Smooth muscle cell (in vitro differentiated cells): ENCODE measurements around the gene NCLN. TPM values are rescaled to one million over a fixed set of nuclear protein-coding genes. Genes with fewer than 3 reads are reported as not detected.
"Not testable (repeated sequence)": the region's sequence is repeated elsewhere in the genome, so short reads cannot be mapped to it uniquely, and the experiment has no call there.

Experiments
- DNase-seq: peaks from one replicate; lab custom pipeline; 2025; ENCODE audit not compliant: unreplicated experiment; lab: John Stamatoyannopoulos, UW
- H2AFZ ChIP-seq: fragments of 200-600 bp; sonication (generic); 2 replicates; pipeline ENCODE4 v1.6.0; 2016; ENCODE audit warnings: antibody characterized with exemption, low read depth, mild to moderate bottlenecking
- H3F3A ChIP-seq: fragments of 200-600 bp; sonication (generic); 2 replicates; pipeline ENCODE4 v1.6.0; 2017; ENCODE audit warnings: antibody characterized with exemption, low read depth
- H3K27ac ChIP-seq: fragments of 200-600 bp; sonication (generic); 2 replicates; pipeline ENCODE4 v1.5.1; 2016; ENCODE audit warnings: low read depth, mild to moderate bottlenecking
- H3K27me3 ChIP-seq: fragments of 200-600 bp; sonication (generic); 2 replicates; pipeline ENCODE4 v1.6.1; 2016; ENCODE audit warnings: low read depth, mild to moderate bottlenecking
- H3K36me3 ChIP-seq: fragments of 200-600 bp; sonication (generic); 2 replicates; pipeline ENCODE4 v1.5.1; 2016; ENCODE audit warnings: low read depth
- H3K4me1 ChIP-seq: fragments of 200-600 bp; sonication (generic); 2 replicates; pipeline ENCODE4 v1.5.1; 2016; ENCODE audit warnings: low read depth
- H3K4me2 ChIP-seq: fragments of 200-600 bp; sonication (generic); 2 replicates; pipeline ENCODE4 v1.6.0; 2016; ENCODE audit warnings: mild to moderate bottlenecking
- H3K4me3 ChIP-seq: fragments of 200-600 bp; sonication (generic); 2 replicates; pipeline ENCODE4 v1.5.1; 2016; ENCODE audit warnings: mild to moderate bottlenecking
- H3K79me2 ChIP-seq: fragments of 200-600 bp; sonication (generic); 2 replicates; pipeline ENCODE4 v1.6.0; 2016; ENCODE audit warnings: low read depth, mild to moderate bottlenecking
- H3K9ac ChIP-seq: fragments of 200-600 bp; sonication (generic); 2 replicates; pipeline ENCODE4 v1.6.0; 2016; ENCODE audit warnings: low read depth
- H3K9me3 ChIP-seq: fragments of 200-600 bp; sonication (generic); replicated peaks from 2 replicates; pipeline ENCODE4 v1.5.1; 2016; ENCODE audit warnings: low read depth
- H4K20me1 ChIP-seq: fragments of 200-600 bp; sonication (generic); 2 replicates; pipeline ENCODE4 v1.6.0; 2016; ENCODE audit warnings: low read depth
- WGBS: methylation state at CpG from one replicate; pipeline ENCODE4 v1.1.7; 2016; ENCODE audit warnings: low lambda C conversion rate; 5-methylcytosine and 5-hydroxymethylcytosine counted together
- polyA plus RNA-seq: library from polyadenylated mRNA; unstranded; fragments of >200 nt; fragmentation: Nextera tagmentation; extraction: Ambion mirVana; gene quantifications from 2 replicates; pipeline ENCODE4 v1.2.1, GENCODE V29; 2016
- total RNA-seq: library from RNA; depleted of rRNA; stranded (reverse); fragments of >200 nt; gene quantifications from 2 replicates; pipeline ENCODE4 v1.2.3, GENCODE V29; 2014
- TF ChIP-seq, protein P1 (sequence below): fragments of 200-600 bp; sonication (generic); IDR thresholded peaks from 2 replicates; pipeline ENCODE4 v1.5.1; 2017; ENCODE audit warnings: borderline replicate concordance, mild to moderate bottlenecking, antibody characterized with exemption; ENCODE audit not compliant: insufficient read depth, poor library complexity, severe bottlenecking

NCLN gene
- total and polyA plus RNA-seq, 2 experiments from 2014 or later: 44.5 to 97.4 TPM

GRCh38 chr19:3190921-3191805 lies 5.4 kb downstream of the NCLN start:
- no peak overlapping the region for H2AFZ ChIP-seq
- no peak overlapping the region for H3K27ac ChIP-seq
- peaks cover 6% of the 10 kb centered on the region for H3K4me1 ChIP-seq
- 97% methylated on average over 42 of the region's 46 CpGs for WGBS
- no peak overlapping the region for H3K4me2 ChIP-seq
- H3K9me3 ChIP-seq: no peaks in the 10 kb centered on the region
- no peaks in the 10 kb centered on the region for H3K27me3 ChIP-seq
- DNase-seq: no peak
- TF ChIP-seq, protein P1, sequence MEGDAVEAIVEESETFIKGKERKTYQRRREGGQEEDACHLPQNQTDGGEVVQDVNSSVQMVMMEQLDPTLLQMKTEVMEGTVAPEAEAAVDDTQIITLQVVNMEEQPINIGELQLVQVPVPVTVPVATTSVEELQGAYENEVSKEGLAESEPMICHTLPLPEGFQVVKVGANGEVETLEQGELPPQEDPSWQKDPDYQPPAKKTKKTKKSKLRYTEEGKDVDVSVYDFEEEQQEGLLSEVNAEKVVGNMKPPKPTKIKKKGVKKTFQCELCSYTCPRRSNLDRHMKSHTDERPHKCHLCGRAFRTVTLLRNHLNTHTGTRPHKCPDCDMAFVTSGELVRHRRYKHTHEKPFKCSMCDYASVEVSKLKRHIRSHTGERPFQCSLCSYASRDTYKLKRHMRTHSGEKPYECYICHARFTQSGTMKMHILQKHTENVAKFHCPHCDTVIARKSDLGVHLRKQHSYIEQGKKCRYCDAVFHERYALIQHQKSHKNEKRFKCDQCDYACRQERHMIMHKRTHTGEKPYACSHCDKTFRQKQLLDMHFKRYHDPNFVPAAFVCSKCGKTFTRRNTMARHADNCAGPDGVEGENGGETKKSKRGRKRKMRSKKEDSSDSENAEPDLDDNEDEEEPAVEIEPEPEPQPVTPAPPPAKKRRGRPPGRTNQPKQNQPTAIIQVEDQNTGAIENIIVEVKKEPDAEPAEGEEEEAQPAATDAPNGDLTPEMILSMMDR: no peak
- no peak overlapping the region for H3K4me3 ChIP-seq
- no peak overlapping the region for H3K9ac ChIP-seq
- no peaks in the 10 kb centered on the region for H3K36me3 ChIP-seq
- peaks cover 26% of the 10 kb centered on the region for H4K20me1 ChIP-seq
- no peaks in the 10 kb centered on the region for H3F3A ChIP-seq
- H3K79me2 ChIP-seq: peaks cover 51% of the 10 kb centered on the region

DNA sequence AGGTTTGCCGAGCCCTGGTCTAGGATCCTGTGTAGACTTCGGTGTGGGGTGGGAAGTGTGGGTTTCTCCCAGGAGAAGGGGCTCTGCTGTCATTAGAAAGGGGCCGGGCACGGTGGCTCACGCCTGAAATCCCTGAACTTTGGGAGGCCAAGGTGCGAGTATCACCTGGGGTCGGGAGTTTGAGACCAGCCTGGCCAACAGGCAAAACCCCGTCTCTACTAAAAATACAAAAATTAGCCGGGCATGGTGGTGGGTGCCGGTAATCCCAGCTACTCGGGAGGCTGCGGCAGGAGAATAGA lies 6.0 kb downstream of the NCLN start:
- not testable (repeated sequence) for H3K27me3 ChIP-seq, H3K4me2 ChIP-seq, H3K9me3 ChIP-seq, H3K36me3 ChIP-seq, H2AFZ ChIP-seq, H3F3A ChIP-seq, DNase-seq, H3K4me1 ChIP-seq, H3K9ac ChIP-seq, H3K4me3 ChIP-seq, H3K27ac ChIP-seq
- 97% methylated on average over 12 of the region's 12 CpGs for WGBS
- Histone ChIP-seq H4K20me1 (peaks cover 26% of the 10 kb centered on the region), H3K79me2 (peaks cover 45% of the 10 kb centered on the region)

DNA sequence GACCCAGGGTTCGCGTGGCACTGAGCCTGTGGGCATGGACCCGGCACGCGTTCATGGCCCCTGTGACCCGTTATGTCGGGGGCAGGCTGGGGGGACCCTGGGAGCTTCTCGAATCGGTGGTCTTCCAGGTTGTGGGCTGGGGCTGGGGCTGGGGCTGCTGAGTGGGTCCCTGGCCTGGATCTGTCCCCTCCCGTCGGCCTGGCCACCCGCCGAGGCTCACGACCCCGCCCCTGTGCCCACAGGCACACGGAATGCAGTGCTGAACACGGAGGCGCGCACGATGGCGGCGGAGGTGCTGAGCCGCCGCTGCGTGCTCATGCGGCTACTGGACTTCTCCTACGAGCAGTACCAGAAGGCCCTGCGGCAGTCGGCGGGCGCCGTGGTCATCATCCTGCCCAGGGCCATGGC lies 6.5 kb downstream of the NCLN start:
- Histone ChIP-seq H2AFZ (no peak overlapping the region), H3K4me3 (no peak overlapping the region), H3K4me1 (peaks cover 2% of the 10 kb centered on the region), H4K20me1 (peaks cover 23% of the 10 kb centered on the region), H3K9ac (no peak overlapping the region), H3K9me3 (no peaks in the 10 kb centered on the region), H3K4me2 (no peak overlapping the region), H3K27ac (no peak overlapping the region), H3K79me2 (peaks cover 40% of the 10 kb centered on the region), H3K27me3 (no peaks in the 10 kb centered on the region), H3F3A (no peaks in the 10 kb centered on the region), H3K36me3 (no peaks in the 10 kb centered on the region)
- TF ChIP-seq, protein P1: no peak
- WGBS: 98% methylated on average over 25 of the region's 32 CpGs
- DNase-seq: no peak

GRCh38 chr19:3192684-3193083 lies 7.0 kb downstream of the NCLN start:
- no peaks in the 10 kb centered on the region for H3F3A ChIP-seq
- H3K27me3 ChIP-seq: no peaks in the 10 kb centered on the region
- no peak for DNase-seq
- peaks cover 36% of the 10 kb centered on the region for H3K79me2 ChIP-seq
- H3K9ac ChIP-seq: no peak overlapping the region
- no peaks in the 10 kb centered on the region for H3K9me3 ChIP-seq
- H2AFZ ChIP-seq: no peak overlapping the region
- H3K36me3 ChIP-seq: no peaks in the 10 kb centered on the region
- no peak overlapping the region for H3K27ac ChIP-seq
- H3K4me1 ChIP-seq: no peaks in the 10 kb centered on the region
- 96% methylated on average over 12 of the region's 14 CpGs for WGBS
- peaks cover 21% of the 10 kb centered on the region for H4K20me1 ChIP-seq
- no peak overlapping the region for H3K4me2 ChIP-seq
- no peak overlapping the region for H3K4me3 ChIP-seq
- TF ChIP-seq, protein P1: no peak
